H1 (cell line): Measurements from ENCODE around the gene RASSF4. TPM values are rescaled to one million over a fixed set of nuclear protein-coding genes. Genes with fewer than 3 reads are reported as not detected.

Experiments used
- CTCF ChIA-PET: fragments of 300-600 bp; sonication (Branson Sonifier 250); formaldehyde crosslinking; loops from one replicate; lab custom pipeline; 2021; ENCODE audit not compliant: partially characterized antibody; lab: Charles Lee
- POLR2A ChIA-PET: fragments of 300-600 bp; sonication (Branson Sonifier 250); formaldehyde crosslinking; loops from one replicate; lab custom pipeline; 2021; ENCODE audit warnings: inconsistent platforms; ENCODE audit not compliant: partially characterized antibody; lab: Charles Lee
- DNase-seq, 2 experiments: peaks; one replicate each; pipeline versions ENCODE4 v3.0.0 to v3.0.0-alpha.2; 2010 to 2022; ENCODE audit warnings: low spot score in 2 of 2, low read depth in 1 of 2, mixed read lengths in 1 of 2
- FAIRE-seq: peaks from 2 replicates; lab custom pipeline; 2011; peaks lifted over from hg19 to GRCh38; lab: Jason Lieb, UNC
- H2AFZ ChIP-seq: 2 replicates; pipeline ENCODE4 v1.8.1; 2012; ENCODE audit warnings: low read length, inconsistent platforms
- H2AK5ac ChIP-seq: 2 replicates; pipeline ENCODE4 v1.6.1; 2013; ENCODE audit warnings: low read depth, low read length
- H2BK120ac ChIP-seq: replicated peaks from 2 replicates; pipeline ENCODE3; 2013; ENCODE audit warnings: low read depth, low read length, inconsistent platforms
- H2BK12ac ChIP-seq: 2 replicates; pipeline ENCODE4 v1.6.1; 2013; ENCODE audit warnings: low read depth, low read length
- H2BK15ac ChIP-seq: 2 replicates; pipeline ENCODE4 v1.6.1; 2013; ENCODE audit warnings: low read length
- H2BK20ac ChIP-seq: 2 replicates; pipeline ENCODE4 v1.6.1; 2013; ENCODE audit warnings: low read length
- H2BK5ac ChIP-seq: 2 replicates; pipeline ENCODE4 v1.6.1; 2013; ENCODE audit warnings: low read depth, low read length
- H3K14ac ChIP-seq: 2 replicates; pipeline ENCODE4 v1.6.1; 2013; ENCODE audit warnings: inconsistent platforms; ENCODE audit not compliant: insufficient read length
- H3K18ac ChIP-seq: 2 replicates; pipeline ENCODE4 v1.6.1; 2013; ENCODE audit warnings: low read length; ENCODE audit errors: extremely low read depth
- H3K23ac ChIP-seq: 2 replicates; pipeline ENCODE4 v1.6.1; 2013; ENCODE audit warnings: inconsistent platforms; ENCODE audit not compliant: insufficient read length
- H3K23me2 ChIP-seq: 2 replicates; pipeline ENCODE4 v1.6.1; 2013; ENCODE audit warnings: low read depth, low read length
- H3K27ac ChIP-seq: 2 replicates; pipeline ENCODE4 v1.6.1; 2011; ENCODE audit warnings: low read depth, low read length, inconsistent platforms
- H3K27me3 ChIP-seq, 4 experiments: replicated peaks in 1 of 4; 1 replicate in 1 of 4; 2 replicates in 3 of 4; pipeline versions ENCODE4 v1.6.1 to v1.8.1; 2011 to 2013; ENCODE audit warnings: low read length in 3 of 4, mild to moderate bottlenecking in 3 of 4, inconsistent platforms in 2 of 4, mixed read lengths in 2 of 4, moderate library complexity in 1 of 4; ENCODE audit not compliant: control insufficient read depth in 3 of 4, insufficient read depth in 3 of 4; ENCODE audit errors: extremely low read depth in 1 of 4
- H3K36me3 ChIP-seq, 4 experiments: 2 replicates each; pipeline versions ENCODE4 v1.6.1 to v1.8.1; 2011 to 2013; ENCODE audit warnings: mild to moderate bottlenecking in 4 of 4, low read length in 3 of 4, moderate library complexity in 2 of 4, control low read depth in 1 of 4, inconsistent platforms in 1 of 4; ENCODE audit not compliant: insufficient read depth in 4 of 4, control insufficient read depth in 2 of 4
- H3K4ac ChIP-seq: replicated peaks from 2 replicates; pipeline ENCODE3; 2013; ENCODE audit warnings: low read length, low read depth, mixed read lengths, inconsistent platforms; ENCODE audit not compliant: insufficient read length
- H3K4me1 ChIP-seq, 4 experiments: replicated peaks in 1 of 4; 1 replicate in 1 of 4; 2 replicates in 3 of 4; pipeline versions ENCODE4 v1.6.1 to v1.8.1; 2011 to 2013; ENCODE audit warnings: low read length in 3 of 4, inconsistent platforms in 2 of 4, mixed read lengths in 1 of 4; ENCODE audit not compliant: insufficient read depth in 4 of 4, control insufficient read depth in 3 of 4
- H3K4me2 ChIP-seq, 2 experiments: 2 replicates each; pipeline versions ENCODE4 v1.6.1 to v1.8.1; 2011 to 2013; ENCODE audit warnings: low read depth in 2 of 2, low read length in 2 of 2, control low read depth in 1 of 2, inconsistent platforms in 1 of 2, mild to moderate bottlenecking in 1 of 2; ENCODE audit not compliant: insufficient read depth in 1 of 2
- H3K4me3 ChIP-seq, 4 experiments: fragments of 200-600, 300-600 bp in 1 of 4; sonication (generic), shearing (Covaris generic), sonication (Bioruptor Twin) in 1 of 4; 2 replicates each; pipeline versions ENCODE4 v1.5.1 to v1.8.1; 2011 to 2016; ENCODE audit warnings: low read length in 4 of 4, low read depth in 3 of 4, control low read depth in 2 of 4, inconsistent platforms in 2 of 4, mild to moderate bottlenecking in 2 of 4, mixed read lengths in 1 of 4, moderate library complexity in 1 of 4; ENCODE audit not compliant: insufficient read depth in 2 of 4; ENCODE audit errors: extremely low read depth in 1 of 4
- H3K56ac ChIP-seq: replicated peaks from 2 replicates; pipeline ENCODE3; 2013; ENCODE audit warnings: low read depth, mild to moderate bottlenecking, mixed read lengths, low read length, inconsistent platforms; ENCODE audit not compliant: insufficient read length
- H3K79me1 ChIP-seq: 2 replicates; pipeline ENCODE4 v1.6.1; 2013; ENCODE audit warnings: low read depth, low read length, control low read depth
- H3K79me2 ChIP-seq, 2 experiments: 2 replicates each; pipeline versions ENCODE4 v1.6.1 to v1.8.1; 2012 to 2013; ENCODE audit warnings: low read length in 2 of 2, mild to moderate bottlenecking in 2 of 2, inconsistent platforms in 1 of 2; ENCODE audit not compliant: insufficient read depth in 2 of 2, control insufficient read depth in 1 of 2
- H3K9ac ChIP-seq, 4 experiments: replicated peaks in 1 of 4; 1 replicate in 1 of 4; 2 replicates in 3 of 4; pipeline versions ENCODE4 v1.6.1 to v1.8.1; 2011 to 2013; ENCODE audit warnings: low read depth in 3 of 4, low read length in 3 of 4, control low read depth in 2 of 4, mild to moderate bottlenecking in 2 of 4, moderate library complexity in 2 of 4, inconsistent platforms in 1 of 4; ENCODE audit errors: extremely low read depth in 1 of 4
- H3K9me3 ChIP-seq, 2 experiments: 2 replicates each; pipeline versions ENCODE4 v1.6.1 to v1.8.1; 2012 to 2013; ENCODE audit warnings: mild to moderate bottlenecking in 2 of 2, moderate library complexity in 2 of 2, control low read depth in 1 of 2, inconsistent platforms in 1 of 2, low read depth in 1 of 2, low read length in 1 of 2, mixed read lengths in 1 of 2; ENCODE audit not compliant: insufficient read depth in 2 of 2
- H4K20me1 ChIP-seq, 2 experiments: replicated peaks in 1 of 2; 2 replicates each; pipeline versions ENCODE3 to v1.8.1; 2011 to 2013; ENCODE audit warnings: inconsistent platforms in 2 of 2, low read length in 2 of 2, mild to moderate bottlenecking in 1 of 2; ENCODE audit not compliant: insufficient read depth in 2 of 2, control insufficient read depth in 1 of 2
- H4K5ac ChIP-seq: 2 replicates; pipeline ENCODE4 v1.6.1; 2013; ENCODE audit warnings: low read length, low read depth, mixed read lengths, inconsistent platforms; ENCODE audit not compliant: insufficient read length
- H4K8ac ChIP-seq: 2 replicates; pipeline ENCODE4 v1.8.0; 2013; ENCODE audit warnings: mild to moderate bottlenecking, moderate library complexity, low read length, inconsistent platforms; ENCODE audit not compliant: insufficient read depth; ENCODE audit errors: extremely low read depth
- H4K91ac ChIP-seq: replicated peaks from 2 replicates; pipeline ENCODE3; 2013; ENCODE audit warnings: low read length, mixed read lengths, inconsistent platforms; ENCODE audit not compliant: insufficient read length
- ATF3 ChIP-seq: IDR thresholded peaks from 2 replicates; pipeline ENCODE4 v1.6.1; 2011; ENCODE audit warnings: low read depth, mild to moderate bottlenecking, low read length; ENCODE audit not compliant: insufficient read depth
- CTBP2 ChIP-seq: IDR thresholded peaks from 2 replicates; pipeline ENCODE4 v1.7.0; 2011; ENCODE audit warnings: borderline replicate concordance, mild to moderate bottlenecking, moderate library complexity, mixed read lengths, low read length; ENCODE audit not compliant: insufficient read depth, insufficient read length
- E2F6 ChIP-seq: IDR thresholded peaks from 2 replicates; pipeline ENCODE4 v1.6.1; 2012; ENCODE audit warnings: inconsistent platforms
- HDAC2 ChIP-seq, 2 experiments: fragments of 300-600 bp in 1 of 2; sonication (generic) in 1 of 2; IDR thresholded peaks; 2 replicates each; pipeline ENCODE4 v1.6.1; 2011 to 2012; ENCODE audit warnings: low read depth in 2 of 2, low read length in 2 of 2, mild to moderate bottlenecking in 2 of 2, moderate library complexity in 2 of 2, borderline replicate concordance in 1 of 2, inconsistent platforms in 1 of 2
- KDM5A ChIP-seq: fragments of 200-600 bp; IDR thresholded peaks from 2 replicates; pipeline ENCODE4 v1.7.1; 2012; ENCODE audit warnings: mild to moderate bottlenecking, low read length, inconsistent platforms, mixed read lengths
- POLR2A ChIP-seq, 2 experiments: IDR thresholded peaks; 1 replicate in 1 of 2; 2 replicates in 1 of 2; pipeline ENCODE4 v1.6.1; 2011; ENCODE audit warnings: low read depth in 2 of 2, low read length in 2 of 2, mild to moderate bottlenecking in 2 of 2; ENCODE audit errors: control extremely low read depth in 1 of 2
- RFX5 ChIP-seq: IDR thresholded peaks from 2 replicates; pipeline ENCODE4 v1.6.1; 2011; ENCODE audit warnings: low read depth, low read length, improper control_type of control experiment, borderline replicate concordance
- RXRA ChIP-seq: IDR thresholded peaks from 2 replicates; pipeline ENCODE4 v1.6.1; 2011; ENCODE audit warnings: low read depth, mild to moderate bottlenecking, low read length, moderate library complexity; ENCODE audit not compliant: insufficient read depth
- SRF ChIP-seq: IDR thresholded peaks from 2 replicates; pipeline ENCODE4 v1.6.1; 2011; ENCODE audit warnings: mild to moderate bottlenecking, low read depth, low read length, moderate library complexity
- TBP ChIP-seq: IDR thresholded peaks from 2 replicates; pipeline ENCODE4 v1.6.1; 2011; ENCODE audit warnings: low read depth, low read length, improper control_type of control experiment
- TCF12 ChIP-seq: IDR thresholded peaks from 2 replicates; pipeline ENCODE4 v1.6.1; 2011; ENCODE audit warnings: low read depth, mild to moderate bottlenecking, low read length
- WGBS, 2 experiments: shearing (Covaris generic) in 1 of 2; methylation state at CpG; one replicate each; pipeline versions ENCODE4 v1.1.6 to v1.1.7; 2013 to 2015; ENCODE audit warnings: low lambda C conversion rate in 2 of 2, mixed read lengths in 2 of 2, inconsistent platforms in 1 of 2, low coverage in 1 of 2, missing lambda C conversion rate in 1 of 2; ENCODE audit not compliant: insufficient replicate concordance in 2 of 2, insufficient coverage in 1 of 2, insufficient read length in 1 of 2; ENCODE audit errors: extremely low coverage in 1 of 2, missing lambda C conversion rate in 1 of 2; 5-methylcytosine and 5-hydroxymethylcytosine counted together
- polyA plus RNA-seq, 7 experiments: library from polyadenylated mRNA; depleted of rRNA in 3 of 7; stranded (reverse) in 5 of 7; unstranded in 2 of 7; fragments of >200 nt in 5 of 7; fragments of 200-250 nt in 2 of 7; gene quantifications; 1 replicate in 5 of 7; 2 replicates in 1 of 7; 4 replicates in 1 of 7; pipeline versions ENCODE4 v1.2.1 to v1.2.3, GENCODE V29; 2011 to 2013; ENCODE audit warnings: missing spikeins in 2 of 7, mixed read lengths in 2 of 7
- total RNA-seq: library from RNA; stranded (reverse); fragmentation: NEBNext Ultra II Directional; extraction: Animal tissue kit (Norgen Biotek cat#: 25700); gene quantifications from 2 replicates; pipeline ENCODE4 v1.2.1, GENCODE V29; 2021

RASSF4 gene
- total and polyA plus RNA-seq, 2 of the 8 experiments (the other 6 are each of a cell fraction or from before 2014, with no cell fraction given) = 14.3 to 14.5 TPM

- H3K79me2 ChIP-seq = no peaks in the 10 kb centered on the region; a peak in 1 of 4 replicates
- no peak overlapping the region for H3K27ac ChIP-seq
- FAIRE-seq = no peak
- WGBS, 2 experiments = 93% methylated on average over 6 of the region's 6 CpGs; no CpG with 5 or more reads in 1 of the 2 experiments
- H3K4ac ChIP-seq = no peak overlapping the region
- POLR2A ChIA-PET = interaction anchor here (0.9 to 2.8 kb wide), 8 partner anchors 8 to 35 kb away, joined by 3 to 11 read pairs (median 4); partner anchors contain the start of gene ZNF22
- H4K91ac ChIP-seq = peak overlapping the region; percentile 82
- H3K23me2 ChIP-seq = peaks cover 3% of the 10 kb centered on the region; the same call in 1 of the 2 replicates
- no peak overlapping the region for H3K9ac ChIP-seq
- peaks cover 0 to 6% (median 0%) of the 10 kb centered on the region in 4 experiments; a peak in 1 of 8 replicates for H3K36me3 ChIP-seq
- CTCF ChIA-PET = interaction anchor here (0.5 to 11.2 kb wide), 13 partner anchors 8 to 567 kb away, joined by 3 to 143 read pairs (median 6); partner anchors contain the start of gene DEPP1
- peak overlapping the region; percentile 38 for H2BK120ac ChIP-seq
- H2AK5ac ChIP-seq = peak overlapping the region; percentile 94; the same call in 1 of the 2 replicates
- no peak overlapping the region for H3K56ac ChIP-seq
- H2BK5ac ChIP-seq = peak overlapping the region; percentile 94; the same call in 1 of the 2 replicates
- peak overlapping the region; percentile 95 for H2BK20ac ChIP-seq
- no peak overlapping the region for H4K5ac ChIP-seq
- H2BK15ac ChIP-seq = peak overlapping the region; percentile 63; the same call in 1 of the 2 replicates
- H3K4me2 ChIP-seq = peak overlapping the region in 1 of 2 experiments; percentile 54; a peak in 2 of 4 replicates
- peaks cover 0 to 2% of the 10 kb centered on the region in 2 experiments for H4K20me1 ChIP-seq
- DNase-seq = peak in 1 of 2 experiments; percentile 40
- peak overlapping the region; percentile 83 for H3K18ac ChIP-seq
- no peak overlapping the region for H3K23ac ChIP-seq
- H2AFZ ChIP-seq = no peak overlapping the region
- peaks cover 0 to under 1% (median 0%) of the 10 kb centered on the region in 4 experiments; a peak in 3 of 7 replicates for H3K27me3 ChIP-seq
- H3K4me1 ChIP-seq = peaks cover 20 to 42% (median 29%) of the 10 kb centered on the region in 4 experiments
- H3K9me3 ChIP-seq = no peaks in the 10 kb centered on the region
- H3K14ac ChIP-seq = no peak overlapping the region
- H2BK12ac ChIP-seq = peak overlapping the region; percentile 97; the same call in 1 of the 2 replicates
- no peak overlapping the region for H4K8ac ChIP-seq
- H3K4me3 ChIP-seq = no peak overlapping the region
- peaks cover 5% of the 10 kb centered on the region; the same call in 1 of the 2 replicates for H3K79me1 ChIP-seq
- no peak for TF ChIP-seq RFX5
- TF ChIP-seq HDAC2 (IDR thresholded peaks at IDR 0.05; ENCODE audit: borderline replicate concordance in 1 of 2, low read depth in 2 of 2, low read length in 2 of 2) = no peak
- no peak for TF ChIP-seq POLR2A (IDR thresholded peaks at IDR 0.05; ENCODE audit: control extremely low read depth in 1 of 2, low read depth in 2 of 2, low read length in 2 of 2)
- no peak for TF ChIP-seq KDM5A
- no peak for TF ChIP-seq SRF
- no peak for TF ChIP-seq RXRA
- no peak for TF ChIP-seq E2F6
- no peak for TF ChIP-seq TBP
- no peak for TF ChIP-seq TCF12
- no peak for TF ChIP-seq ATF3
- no peak for TF ChIP-seq CTBP2
These were observed 6.1 kb downstream of the RASSF4 start for GRCh38 chr10:44965651-44966097.
